ENCODE data around the gene MAP3K13.

MAP3K13 gene, protein sequence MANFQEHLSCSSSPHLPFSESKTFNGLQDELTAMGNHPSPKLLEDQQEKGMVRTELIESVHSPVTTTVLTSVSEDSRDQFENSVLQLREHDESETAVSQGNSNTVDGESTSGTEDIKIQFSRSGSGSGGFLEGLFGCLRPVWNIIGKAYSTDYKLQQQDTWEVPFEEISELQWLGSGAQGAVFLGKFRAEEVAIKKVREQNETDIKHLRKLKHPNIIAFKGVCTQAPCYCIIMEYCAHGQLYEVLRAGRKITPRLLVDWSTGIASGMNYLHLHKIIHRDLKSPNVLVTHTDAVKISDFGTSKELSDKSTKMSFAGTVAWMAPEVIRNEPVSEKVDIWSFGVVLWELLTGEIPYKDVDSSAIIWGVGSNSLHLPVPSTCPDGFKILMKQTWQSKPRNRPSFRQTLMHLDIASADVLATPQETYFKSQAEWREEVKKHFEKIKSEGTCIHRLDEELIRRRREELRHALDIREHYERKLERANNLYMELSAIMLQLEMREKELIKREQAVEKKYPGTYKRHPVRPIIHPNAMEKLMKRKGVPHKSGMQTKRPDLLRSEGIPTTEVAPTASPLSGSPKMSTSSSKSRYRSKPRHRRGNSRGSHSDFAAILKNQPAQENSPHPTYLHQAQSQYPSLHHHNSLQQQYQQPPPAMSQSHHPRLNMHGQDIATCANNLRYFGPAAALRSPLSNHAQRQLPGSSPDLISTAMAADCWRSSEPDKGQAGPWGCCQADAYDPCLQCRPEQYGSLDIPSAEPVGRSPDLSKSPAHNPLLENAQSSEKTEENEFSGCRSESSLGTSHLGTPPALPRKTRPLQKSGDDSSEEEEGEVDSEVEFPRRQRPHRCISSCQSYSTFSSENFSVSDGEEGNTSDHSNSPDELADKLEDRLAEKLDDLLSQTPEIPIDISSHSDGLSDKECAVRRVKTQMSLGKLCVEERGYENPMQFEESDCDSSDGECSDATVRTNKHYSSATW

DNA sequence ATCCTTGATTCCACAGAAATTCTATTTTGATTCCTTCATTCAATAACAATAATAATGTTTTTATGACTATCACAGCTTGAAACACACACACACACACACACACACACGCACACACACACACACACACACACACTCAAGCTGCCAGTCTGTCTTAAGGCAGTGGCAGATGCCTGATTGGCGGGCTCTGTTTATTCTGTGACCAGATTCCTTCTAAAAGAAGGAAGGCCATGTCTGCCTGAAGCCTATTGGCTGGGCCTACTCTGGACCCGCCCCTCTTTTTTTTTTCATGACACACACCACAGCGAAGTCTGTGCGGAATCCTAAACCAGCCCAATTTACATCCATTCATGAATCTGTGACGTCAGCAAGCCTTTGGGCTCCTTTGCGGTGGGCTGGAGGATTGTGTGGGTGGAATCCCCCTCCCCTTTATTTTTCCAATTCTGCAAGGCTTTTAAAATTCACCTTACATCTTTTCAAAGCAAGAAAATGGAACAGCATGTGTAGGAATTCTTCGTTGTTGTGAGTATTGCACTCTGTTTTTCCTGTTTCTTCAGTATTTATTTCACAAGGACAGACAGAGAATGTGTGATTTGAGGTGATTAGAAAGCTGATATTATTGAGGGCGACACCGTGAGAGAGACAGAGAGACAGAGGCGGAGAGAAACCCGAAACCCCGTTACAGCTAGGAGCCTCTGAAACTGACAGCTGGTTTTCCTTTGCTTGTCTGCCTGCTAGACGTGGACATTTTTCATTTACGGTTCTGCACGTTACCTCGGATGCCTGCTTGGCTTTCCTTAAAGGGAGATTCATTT, at the start of gene MAP3K13:
Gene MAP3K13, plus strand, starts transcription at position 287 of the 812 bp plus-strand sequence. CDS start 65,446 bp downstream, outside the sequence.
- ATAC-seq (replicated peaks): peak; percentile 98 to 99
- Mint-ChIP-seq H3K36me3 (no peaks in the 10 kb centered on the region), H3K4me3 (peak within 1 kb of the TSS; percentile 86), H3K27me3 (peaks cover 30 to 46% of the 10 kb centered on the region in 2 donors), H3K9me3 (peaks cover 0 to 4% of the 10 kb centered on the region in 2 donors), H3K27ac (no peak within 1 kb of the TSS), H3K4me1 (peaks cover 7 to 14% of the 10 kb centered on the region in 2 donors)
- peak; percentile 28 for DNase-seq

DNA sequence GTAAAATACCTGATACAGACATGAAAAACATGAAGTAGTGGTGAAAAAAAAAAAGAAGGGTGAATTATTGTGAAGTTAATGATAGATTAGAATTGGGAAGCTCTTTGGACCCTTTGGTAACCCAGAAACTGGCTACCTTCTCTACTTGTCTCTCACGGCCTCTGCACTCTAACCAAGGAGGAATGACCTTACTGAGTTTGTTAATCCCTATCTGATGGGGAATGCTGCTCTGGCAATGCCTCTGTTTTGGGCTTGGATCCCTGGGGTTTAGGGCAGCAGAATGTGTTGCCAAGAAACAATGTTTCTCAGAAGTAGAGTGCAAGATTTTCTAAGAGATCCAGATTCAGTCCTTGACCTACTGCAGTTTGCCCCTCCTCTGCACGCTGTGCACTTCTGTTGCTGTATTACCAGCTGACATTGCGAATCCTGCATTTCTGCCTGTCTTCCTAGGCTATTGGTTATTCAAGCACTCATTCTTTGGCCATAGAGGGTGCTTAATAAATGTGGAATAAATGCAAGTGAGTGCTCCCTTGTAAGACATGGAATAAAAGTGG, 49.2 kb upstream of the MAP3K13 start:
- no peak overlapping the region for H3K27ac Mint-ChIP-seq
- DNase-seq (no peak), ATAC-seq (replicated peaks) (no peak)
- H3K36me3 Mint-ChIP-seq: peaks cover 20 to 23% of the 10 kb centered on the region in 2 donors
- H3K9me3 Mint-ChIP-seq: peaks cover 11 to 14% of the 10 kb centered on the region in 2 donors
- no peaks in the 10 kb centered on the region for H3K27me3 Mint-ChIP-seq
- H3K4me1 Mint-ChIP-seq: peaks cover 5 to 6% of the 10 kb centered on the region in 2 donors
- no peak overlapping the region for H3K4me3 Mint-ChIP-seq

DNA sequence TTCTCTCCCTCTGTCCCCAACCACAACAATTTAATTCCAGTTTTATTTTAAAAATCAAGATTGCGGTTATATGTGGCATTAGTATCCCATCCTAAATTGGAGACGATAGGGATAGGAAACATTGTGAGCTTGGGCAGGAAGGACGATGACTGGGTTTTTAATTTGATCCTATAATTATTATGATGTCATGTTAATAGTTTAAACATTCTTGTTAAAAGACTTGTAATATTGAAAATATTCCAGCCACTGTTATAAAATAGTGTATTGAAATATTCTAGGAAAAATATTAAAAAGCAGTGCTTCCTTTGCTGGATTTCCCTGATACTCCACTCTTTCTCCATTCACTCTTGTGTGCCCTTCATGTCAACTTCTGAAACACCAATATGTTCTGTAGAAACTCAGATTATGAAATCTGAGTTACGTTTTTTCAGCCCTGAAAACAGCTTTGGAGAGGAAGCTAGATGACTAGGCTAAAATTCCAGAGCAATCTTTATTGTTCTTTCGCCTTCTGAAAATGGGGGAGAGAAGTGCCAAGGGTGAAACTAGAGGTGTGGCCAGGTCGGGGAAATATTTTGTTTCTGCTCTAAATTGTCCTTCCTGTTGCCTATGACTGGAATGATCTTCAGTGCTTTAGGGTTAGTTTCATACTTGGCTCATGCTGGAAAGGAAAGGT, 46.1 kb upstream of the MAP3K13 start:
- no peaks in the 10 kb centered on the region for H3K36me3 Mint-ChIP-seq
- peak; percentile 49 to 66 for ATAC-seq (replicated peaks)
- no peak for DNase-seq
- no peak overlapping the region for H3K27ac Mint-ChIP-seq
- peaks cover 5 to 6% of the 10 kb centered on the region in 2 donors for H3K4me1 Mint-ChIP-seq
- no peaks in the 10 kb centered on the region for H3K9me3 Mint-ChIP-seq
- H3K27me3 Mint-ChIP-seq: no peaks in the 10 kb centered on the region
- H3K4me3 Mint-ChIP-seq: peak overlapping the region; percentile 26 to 62

DNA sequence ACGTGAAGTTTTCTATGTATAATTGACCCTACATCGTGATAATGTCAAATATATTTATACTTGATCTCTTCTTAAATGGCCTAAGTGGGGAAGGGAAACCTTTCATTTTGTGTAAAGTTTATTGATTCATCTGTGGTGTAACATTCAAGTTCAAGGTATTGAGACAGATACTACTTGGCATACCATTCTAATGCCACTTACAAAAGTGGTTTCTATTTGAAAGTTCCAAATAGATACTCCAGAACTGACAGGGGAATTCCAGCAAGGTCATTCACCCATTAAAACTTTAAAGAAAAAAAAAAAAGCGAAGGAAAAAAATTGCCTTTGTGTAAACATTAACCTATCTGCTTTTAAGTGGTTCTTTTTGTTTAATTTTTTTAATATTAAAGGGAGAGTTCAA, 45.3 kb upstream of the MAP3K13 start:
- Mint-ChIP-seq H3K4me3 (no peak overlapping the region), H3K36me3 (no peaks in the 10 kb centered on the region), H3K4me1 (peaks cover 6 to 7% of the 10 kb centered on the region in 2 donors), H3K27ac (peak overlapping the region; percentile 25), H3K9me3 (no peaks in the 10 kb centered on the region), H3K27me3 (no peaks in the 10 kb centered on the region)
- ATAC-seq (replicated peaks) (peak; percentile 66 to 79), DNase-seq (no peak)

DNA sequence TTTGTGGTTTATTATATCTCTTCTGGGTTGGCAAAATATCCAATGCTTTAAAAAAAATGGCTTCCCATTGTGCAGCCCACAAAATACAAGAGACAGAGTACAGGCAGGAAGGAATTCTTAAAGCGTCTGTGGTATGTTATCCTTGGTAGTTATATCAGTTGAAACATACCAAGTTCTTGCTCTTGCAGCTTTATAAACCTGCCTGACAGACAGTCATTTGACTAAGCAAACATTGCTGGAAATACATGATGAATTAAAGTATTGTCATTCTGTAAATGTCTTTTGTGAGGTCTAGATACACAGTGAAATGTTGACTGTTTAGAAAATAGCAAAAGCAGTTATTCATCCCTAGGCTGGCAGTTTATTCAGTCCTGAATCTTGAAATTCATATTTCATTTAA, 44.8 kb upstream of the MAP3K13 start:
- DNase-seq (no peak), ATAC-seq (replicated peaks) (no peak)
- no peaks in the 10 kb centered on the region for H3K36me3 Mint-ChIP-seq
- H3K9me3 Mint-ChIP-seq: no peaks in the 10 kb centered on the region
- peaks cover 6 to 7% of the 10 kb centered on the region in 2 donors for H3K4me1 Mint-ChIP-seq
- no peaks in the 10 kb centered on the region for H3K27me3 Mint-ChIP-seq
- no peak overlapping the region for H3K27ac Mint-ChIP-seq
- H3K4me3 Mint-ChIP-seq: no peak overlapping the region

DNA sequence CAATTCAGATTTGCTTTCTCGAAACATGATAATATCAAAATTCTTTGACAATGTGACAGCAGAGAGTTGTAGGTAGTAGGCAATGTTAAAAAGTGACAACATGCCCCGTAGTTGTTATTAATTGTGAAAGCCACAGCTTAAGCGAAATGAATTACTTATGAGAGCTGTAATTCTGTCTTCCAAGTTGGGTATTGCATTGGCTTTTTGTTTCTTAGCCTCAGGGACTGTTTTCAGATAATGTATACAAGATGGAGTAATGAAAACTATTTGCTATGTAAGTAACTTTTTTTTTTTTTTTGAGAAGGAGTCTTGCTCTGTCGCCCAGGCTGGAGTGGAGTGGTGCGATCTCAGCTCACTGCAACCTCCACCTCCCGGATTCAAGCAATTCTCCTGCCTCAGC, 43.1 kb upstream of the MAP3K13 start:
- H3K36me3 Mint-ChIP-seq: no peaks in the 10 kb centered on the region
- no peaks in the 10 kb centered on the region for H3K27me3 Mint-ChIP-seq
- H3K4me3 Mint-ChIP-seq: no peak overlapping the region
- H3K9me3 Mint-ChIP-seq: no peaks in the 10 kb centered on the region
- ATAC-seq (replicated peaks) (no peak), DNase-seq (no peak)
- peaks cover 6 to 7% of the 10 kb centered on the region in 2 donors for H3K4me1 Mint-ChIP-seq
- no peak overlapping the region for H3K27ac Mint-ChIP-seq

DNA sequence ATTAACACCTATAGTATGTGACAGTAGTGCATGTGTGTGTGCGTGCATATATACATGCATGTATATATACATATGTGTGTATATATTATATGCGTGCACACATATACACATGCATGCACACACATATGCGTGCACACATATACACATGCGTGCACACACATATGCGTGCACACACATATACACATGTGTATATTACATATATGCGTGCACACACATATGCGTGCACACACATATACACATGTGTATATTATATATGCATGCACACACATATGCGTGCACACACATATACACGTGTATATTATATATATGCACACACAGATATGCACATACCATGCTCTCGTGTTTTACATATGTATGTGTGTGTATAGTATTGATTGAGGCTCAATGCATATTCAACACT, 42.0 kb upstream of the MAP3K13 start:
- ATAC-seq (replicated peaks) (no peak), DNase-seq (no peak)
- Mint-ChIP-seq H3K27me3 (peaks cover 3 to 5% of the 10 kb centered on the region in 2 donors), H3K36me3 (peaks cover 0 to 4% of the 10 kb centered on the region in 2 donors), H3K4me3 (no peak overlapping the region), H3K27ac (no peak overlapping the region), H3K4me1 (peaks cover 6 to 7% of the 10 kb centered on the region in 2 donors), H3K9me3 (no peaks in the 10 kb centered on the region)

DNA sequence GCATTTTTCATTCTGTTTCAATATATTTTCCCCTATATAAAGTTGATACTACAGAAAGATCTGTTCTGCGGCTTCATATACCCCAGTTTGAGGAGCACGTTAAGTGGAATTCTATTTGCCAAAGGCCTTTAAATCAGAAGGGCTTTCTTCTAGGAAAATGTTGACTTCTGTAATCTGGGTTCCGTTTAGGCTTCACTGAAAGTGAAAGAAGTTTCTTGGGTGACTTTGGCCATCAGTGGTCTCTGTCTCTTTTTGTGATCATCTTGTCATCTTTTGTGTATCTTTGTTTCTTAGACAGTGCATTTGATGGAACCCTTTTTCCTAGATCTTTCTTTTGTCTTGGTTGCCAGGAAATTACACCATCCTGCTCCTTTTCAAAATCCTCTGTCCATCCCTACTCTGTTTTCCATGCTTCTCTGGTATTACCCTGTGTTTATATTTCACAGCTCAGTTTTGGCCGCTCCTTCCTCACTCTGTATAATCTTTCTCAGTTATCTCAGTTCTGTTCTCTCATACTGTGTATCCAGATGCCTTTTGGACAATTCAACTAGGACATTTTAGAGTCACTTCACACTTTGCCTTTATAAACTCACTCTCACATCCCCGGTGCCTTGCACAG, 40.7 kb upstream of the MAP3K13 start:
- no peaks in the 10 kb centered on the region for H3K9me3 Mint-ChIP-seq
- no peak for ATAC-seq (replicated peaks)
- H3K27ac Mint-ChIP-seq: no peak overlapping the region
- H3K4me1 Mint-ChIP-seq: peaks cover 1 to 4% of the 10 kb centered on the region in 2 donors
- no peak for DNase-seq
- no peak overlapping the region for H3K4me3 Mint-ChIP-seq
- peaks cover 0 to 5% of the 10 kb centered on the region in 2 donors for H3K36me3 Mint-ChIP-seq
- peaks cover 4 to 8% of the 10 kb centered on the region in 2 donors for H3K27me3 Mint-ChIP-seq

DNA sequence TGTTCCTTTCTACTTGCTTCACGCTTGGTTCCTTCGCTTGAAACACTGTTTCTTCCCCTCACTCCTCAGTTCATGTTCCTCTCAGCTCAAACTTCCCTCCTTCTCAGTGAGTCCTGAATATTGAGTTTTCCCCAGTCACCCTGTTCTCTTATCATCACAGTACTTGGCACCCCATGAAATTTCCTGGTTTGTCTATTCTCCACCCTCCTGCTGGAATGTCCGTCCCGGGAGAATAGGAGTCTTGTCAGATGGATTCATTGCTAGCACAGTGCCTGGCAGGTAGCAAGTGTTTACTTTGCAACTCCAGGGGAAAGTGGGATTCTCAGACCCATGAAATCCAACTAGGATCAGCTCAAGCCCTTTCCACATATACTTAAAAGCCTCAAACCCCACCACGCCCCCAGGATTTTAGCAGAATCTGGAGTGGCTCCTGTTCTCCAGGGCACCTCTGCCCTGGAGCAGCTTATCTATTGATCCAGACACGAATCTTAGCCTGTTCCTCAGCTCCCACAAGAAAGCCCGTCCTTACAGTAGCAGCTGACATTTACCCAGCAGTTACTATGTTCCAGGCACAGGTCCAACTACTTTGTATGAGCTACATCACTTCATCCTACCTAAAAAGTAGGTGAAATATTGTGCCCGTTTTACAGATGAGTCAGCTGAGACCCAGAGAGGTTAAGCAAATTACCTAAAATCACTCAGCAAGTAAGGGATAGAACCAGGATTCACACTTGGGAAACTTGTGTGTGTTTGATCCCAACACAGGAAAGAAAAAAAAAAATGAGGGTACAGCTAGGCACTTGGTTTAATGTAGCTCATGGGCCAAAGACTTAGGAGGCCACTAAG, 36.8 kb upstream of the MAP3K13 start:
- ATAC-seq (replicated peaks): no peak
- Mint-ChIP-seq H3K27me3 (peaks cover 4 to 8% of the 10 kb centered on the region in 2 donors), H3K4me1 (peaks cover 3 to 9% of the 10 kb centered on the region in 2 donors), H3K27ac (no peak overlapping the region), H3K9me3 (no peaks in the 10 kb centered on the region), H3K4me3 (no peak overlapping the region), H3K36me3 (peaks cover 0 to 5% of the 10 kb centered on the region in 2 donors)
- no peak for DNase-seq

DNA sequence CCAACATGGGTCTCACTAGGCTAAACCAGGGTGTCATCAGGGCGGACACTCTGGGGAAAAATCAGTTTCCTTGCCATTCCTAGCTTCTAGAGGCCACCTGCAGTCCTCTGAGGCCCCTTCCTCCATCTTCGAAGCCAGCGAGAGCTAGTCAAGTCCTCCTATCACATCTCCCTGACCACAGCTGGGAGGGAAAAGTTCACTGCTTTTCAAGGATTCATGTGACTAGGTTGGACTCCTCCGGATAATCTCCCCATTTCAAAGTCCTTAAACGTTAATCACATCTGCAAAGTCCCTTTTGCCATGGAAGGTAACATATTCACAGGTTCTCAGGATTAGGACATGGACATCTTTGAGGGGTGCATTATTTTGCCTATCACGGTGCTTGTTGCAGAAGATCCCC, 35.9 kb upstream of the MAP3K13 start:
- Mint-ChIP-seq H3K36me3 (peaks cover 0 to 5% of the 10 kb centered on the region in 2 donors), H3K27ac (peak overlapping the region; percentile 25), H3K4me3 (no peak overlapping the region), H3K4me1 (peaks cover 3 to 9% of the 10 kb centered on the region in 2 donors), H3K9me3 (no peaks in the 10 kb centered on the region), H3K27me3 (peaks cover 4 to 8% of the 10 kb centered on the region in 2 donors)
- no peak for ATAC-seq (replicated peaks)
- DNase-seq: no peak

DNA sequence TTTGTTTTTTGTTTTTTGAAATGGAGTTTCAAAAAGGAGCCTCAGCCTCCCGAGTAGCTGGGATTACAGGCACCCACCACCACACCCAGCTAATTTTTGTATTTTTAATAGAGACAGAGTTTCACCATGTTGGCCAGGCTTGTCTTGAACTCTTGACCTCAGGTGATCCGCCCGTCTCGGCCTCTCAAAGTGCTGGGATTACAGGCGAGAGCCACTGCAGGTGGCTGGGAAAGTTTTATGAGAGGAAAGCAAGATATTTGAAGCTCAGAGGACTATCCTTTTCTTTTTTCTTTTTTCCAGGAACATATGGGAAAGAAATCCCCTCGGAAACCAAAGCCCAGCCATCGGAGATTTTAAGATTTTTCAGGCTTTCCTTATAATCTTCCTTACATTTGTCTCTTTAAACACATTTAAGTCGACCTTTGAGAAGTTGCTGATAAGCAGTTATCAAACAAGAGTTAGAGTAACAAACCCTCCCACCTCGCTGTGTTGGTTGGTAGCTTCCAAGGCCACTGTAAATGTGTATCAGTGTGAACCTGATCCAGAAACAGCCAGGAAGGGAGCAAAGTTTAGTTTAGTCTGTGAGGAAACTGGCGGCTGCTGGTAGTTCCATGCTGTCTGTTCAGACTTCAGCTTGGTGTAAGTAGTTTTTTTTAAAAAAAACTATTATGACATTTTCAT, 34.5 kb upstream of the MAP3K13 start:
- peaks cover 0 to 5% of the 10 kb centered on the region in 2 donors for H3K36me3 Mint-ChIP-seq
- no peaks in the 10 kb centered on the region for H3K9me3 Mint-ChIP-seq

DNA sequence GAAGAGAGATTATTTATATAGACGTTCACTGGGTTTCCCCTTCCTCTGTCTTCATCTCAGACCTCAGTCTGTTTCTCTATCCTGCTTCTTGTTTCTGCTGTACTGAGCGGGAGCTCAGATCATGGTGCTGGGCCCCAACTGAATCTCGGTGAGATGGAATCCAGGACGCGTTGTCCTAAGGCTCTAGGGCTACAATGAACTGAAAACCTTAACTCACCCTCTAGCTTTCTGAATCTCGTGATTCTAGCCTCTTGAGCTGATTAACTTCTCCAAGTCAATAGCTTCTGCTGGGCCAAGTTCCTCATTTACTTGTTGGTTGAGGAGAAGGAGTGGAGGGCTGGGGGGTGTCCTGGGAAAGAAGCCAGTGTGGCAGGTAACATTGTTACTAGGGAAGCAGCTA, 32.7 kb upstream of the MAP3K13 start:
- no peak overlapping the region for H3K27ac Mint-ChIP-seq
- peaks cover 4 to 16% of the 10 kb centered on the region in 2 donors for H3K4me1 Mint-ChIP-seq
- no peak for ATAC-seq (replicated peaks)
- H3K27me3 Mint-ChIP-seq: peaks cover 4 to 8% of the 10 kb centered on the region in 2 donors
- DNase-seq: no peak
- no peaks in the 10 kb centered on the region for H3K9me3 Mint-ChIP-seq
- no peak overlapping the region for H3K4me3 Mint-ChIP-seq
- H3K36me3 Mint-ChIP-seq: peaks cover 0 to 5% of the 10 kb centered on the region in 2 donors

More for the DNA sequence above, 34.5 kb upstream of the MAP3K13 start:
- DNase-seq (no peak), ATAC-seq (replicated peaks) (no peak)
- Mint-ChIP-seq H3K4me1 (peaks cover 4 to 16% of the 10 kb centered on the region in 2 donors), H3K27me3 (peaks cover 4 to 8% of the 10 kb centered on the region in 2 donors), H3K27ac (no peak overlapping the region), H3K4me3 (no peak overlapping the region)
